ENCODE results near the gene CLSTN2. TPM values are rescaled to one million over a fixed set of nuclear protein-coding genes. Genes with fewer than 3 reads are reported as not detected.
A peak's percentile ranks its signal among the peaks of the same experiment; 100 is the strongest.

Gene CLSTN2
- total and polyA plus RNA-seq, 12 donors: 0.67 to 17.8 (median 5.3) TPM

DNA sequence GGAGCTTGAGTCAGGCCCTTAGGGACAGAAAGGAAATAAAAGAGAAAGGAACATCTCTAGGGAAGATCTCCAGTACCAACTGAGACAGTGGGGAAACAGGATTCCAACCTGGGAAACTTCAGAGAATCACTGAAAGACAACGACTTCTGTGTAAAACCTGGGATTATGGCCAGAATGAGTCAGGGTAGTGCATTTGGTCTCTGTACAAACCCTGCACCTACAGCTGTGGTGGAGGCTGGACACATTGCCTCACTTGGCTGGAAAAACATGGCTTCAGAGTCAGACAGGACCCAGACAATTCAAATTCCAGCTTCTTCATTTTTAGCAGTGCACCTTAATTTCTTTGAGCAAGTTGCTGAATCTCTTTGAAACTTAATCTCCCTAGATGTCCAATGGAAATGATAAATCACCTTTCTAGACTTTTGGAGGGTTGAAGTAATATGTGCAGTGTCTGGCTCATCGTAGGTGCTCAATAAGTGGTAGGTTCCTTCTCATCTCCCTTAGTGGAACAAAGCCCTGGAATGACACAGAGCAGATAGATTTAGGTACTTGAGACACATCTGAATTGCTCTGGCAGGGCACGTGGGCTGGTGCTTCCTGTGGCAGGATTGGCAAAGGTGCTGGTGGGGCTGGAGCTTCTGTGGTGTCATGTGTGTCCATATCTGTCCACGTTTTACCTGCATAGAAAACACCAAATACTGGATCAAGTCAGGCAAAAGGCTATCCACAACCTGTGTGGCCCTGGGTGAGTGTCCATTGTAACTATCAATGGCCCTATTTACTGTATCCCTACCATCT, 6.1 kb upstream of the CLSTN2 start:
- Histone ChIP-seq H3K4me3 (no peak overlapping the region), H3K27ac (no peak overlapping the region), H3K36me3 (replicated peaks in 1 of 2) (no peaks in the 10 kb centered on the region), H3K27me3 (no peaks in the 10 kb centered on the region), H3K4me1 (replicated peaks in 1 of 2) (no peaks in the 10 kb centered on the region), H3K9me3 (replicated peaks in 1 of 3) (no peaks in the 10 kb centered on the region)
- 55 to 85% (median 71%) methylated on average over 2 to 4 of the region's 4 CpGs for WGBS, 4 donors
- no peak for DNase-seq
- intact Hi-C loops (cut with DNase I): no loop called here
- TF ChIP-seq, protein P1, sequence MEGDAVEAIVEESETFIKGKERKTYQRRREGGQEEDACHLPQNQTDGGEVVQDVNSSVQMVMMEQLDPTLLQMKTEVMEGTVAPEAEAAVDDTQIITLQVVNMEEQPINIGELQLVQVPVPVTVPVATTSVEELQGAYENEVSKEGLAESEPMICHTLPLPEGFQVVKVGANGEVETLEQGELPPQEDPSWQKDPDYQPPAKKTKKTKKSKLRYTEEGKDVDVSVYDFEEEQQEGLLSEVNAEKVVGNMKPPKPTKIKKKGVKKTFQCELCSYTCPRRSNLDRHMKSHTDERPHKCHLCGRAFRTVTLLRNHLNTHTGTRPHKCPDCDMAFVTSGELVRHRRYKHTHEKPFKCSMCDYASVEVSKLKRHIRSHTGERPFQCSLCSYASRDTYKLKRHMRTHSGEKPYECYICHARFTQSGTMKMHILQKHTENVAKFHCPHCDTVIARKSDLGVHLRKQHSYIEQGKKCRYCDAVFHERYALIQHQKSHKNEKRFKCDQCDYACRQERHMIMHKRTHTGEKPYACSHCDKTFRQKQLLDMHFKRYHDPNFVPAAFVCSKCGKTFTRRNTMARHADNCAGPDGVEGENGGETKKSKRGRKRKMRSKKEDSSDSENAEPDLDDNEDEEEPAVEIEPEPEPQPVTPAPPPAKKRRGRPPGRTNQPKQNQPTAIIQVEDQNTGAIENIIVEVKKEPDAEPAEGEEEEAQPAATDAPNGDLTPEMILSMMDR (IDR thresholded peaks at IDR 0.05): no peak
- TF ChIP-seq POLR2A (IDR thresholded peaks at IDR 0.05): no peak

DNA sequence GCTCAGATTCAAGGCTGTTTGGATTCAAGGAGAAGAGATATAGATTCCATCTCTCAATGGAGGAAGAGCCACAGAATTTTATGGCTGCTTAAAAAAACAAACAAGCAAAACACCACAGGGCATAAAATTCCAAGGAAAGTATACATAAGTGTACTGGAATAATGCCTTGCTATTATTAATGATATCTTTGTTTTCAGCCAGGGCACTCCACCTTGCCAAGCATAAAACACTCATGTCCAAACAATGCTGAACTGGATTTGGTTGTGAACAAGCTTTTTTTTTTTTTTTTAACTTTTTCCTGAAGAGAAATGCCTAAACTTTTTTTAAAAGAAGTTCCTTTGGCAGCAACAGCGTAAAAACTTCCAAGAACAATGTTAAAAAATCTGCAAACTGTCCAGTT, 4.8 kb upstream of the CLSTN2 start:
- H3K27me3 ChIP-seq: peaks cover 9% of the 10 kb centered on the region
- TF ChIP-seq POLR2A (IDR thresholded peaks at IDR 0.05): no peak
- TF ChIP-seq, protein P1 (IDR thresholded peaks at IDR 0.05): no peak
- H3K4me1 ChIP-seq (replicated peaks in 1 of 2): peaks cover 4 to 7% of the 10 kb centered on the region in 2 donors
- intact Hi-C loops (cut with DNase I): loop anchor here in 1 of 2 donors (10.0 kb wide), 1 partner anchor 805 kb away; no protein-coding TSS in a partner anchor
- H3K36me3 ChIP-seq (replicated peaks in 1 of 2): no peaks in the 10 kb centered on the region
- H3K27ac ChIP-seq: no peak overlapping the region
- no peaks in the 10 kb centered on the region for H3K9me3 ChIP-seq (replicated peaks in 1 of 3)
- WGBS, 4 donors: 43 to 85% (median 56%) methylated on average over 1 of the region's 1 CpG
- no peak overlapping the region for H3K4me3 ChIP-seq
- no peak for DNase-seq

DNA sequence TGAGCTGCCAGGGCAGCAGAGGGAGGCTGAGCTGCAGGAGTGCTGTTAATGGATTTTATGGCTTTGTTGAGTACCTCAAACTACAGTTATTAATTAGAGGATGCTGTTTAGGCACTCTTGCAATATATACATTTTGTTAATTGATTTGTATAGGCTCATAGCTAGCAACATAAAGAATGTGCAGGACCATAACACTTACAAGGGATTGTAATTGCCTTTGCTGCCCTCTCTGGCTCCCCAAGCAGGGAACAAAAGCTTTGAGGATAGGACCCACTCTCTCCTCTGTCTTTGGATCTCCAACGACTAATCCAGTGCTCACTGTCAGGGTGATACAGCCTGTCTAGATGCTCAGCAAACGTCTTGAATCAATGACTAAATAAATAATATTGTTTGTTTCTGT, 1.2 kb upstream of the CLSTN2 start:
- no peak overlapping the region for H3K27ac ChIP-seq

DNA sequence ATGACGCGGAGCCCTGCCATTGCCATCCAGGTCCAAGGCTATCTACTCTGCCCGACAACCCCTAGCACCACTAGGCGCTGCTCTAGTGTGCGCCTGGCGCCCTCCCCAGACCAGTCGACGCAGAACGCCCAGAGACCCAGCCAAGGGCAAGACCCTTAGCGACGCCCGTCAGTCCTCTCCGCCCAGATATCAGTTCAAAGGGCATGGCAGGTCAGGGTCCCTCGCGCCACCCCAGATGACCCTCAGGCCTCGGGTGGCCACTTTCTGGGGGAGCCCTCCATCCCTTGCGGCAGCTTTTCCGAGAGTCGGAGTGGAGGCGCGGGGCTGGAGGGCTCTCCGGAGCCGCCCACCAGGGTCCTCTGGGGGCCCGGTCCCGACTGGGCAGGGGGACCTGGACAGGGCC, 371 bp upstream of the CLSTN2 start:
- 3 to 5% (median 4%) methylated on average over 11 to 25 of the region's 25 CpGs; no CpG with 5 or more reads in 1 of the 4 donors for WGBS, 4 donors
- intact Hi-C loops (cut with DNase I): loop anchor here in 1 of 2 donors (5.0 to 10.0 kb wide), 2 partner anchors 563 to 800 kb away; no protein-coding TSS in a partner anchor
- Histone ChIP-seq H3K27me3 (peaks cover 31% of the 10 kb centered on the region), H3K27ac (peak overlapping the region in 1 of 5 donors; percentile 73), H3K4me3 (peak overlapping the region in 1 of 4 donors; percentile 56), H3K36me3 (replicated peaks in 1 of 2) (no peaks in the 10 kb centered on the region), H3K9me3 (replicated peaks in 1 of 3) (no peaks in the 10 kb centered on the region), H3K4me1 (replicated peaks in 1 of 2) (peaks cover 12 to 20% of the 10 kb centered on the region in 2 donors)
- TF ChIP-seq, protein P1 (IDR thresholded peaks at IDR 0.05): peak in 5 of 6 experiments; percentile 23 to 54 (median 37)
- TF ChIP-seq POLR2A (IDR thresholded peaks at IDR 0.05): no peak
- DNase-seq: peak; percentile 57 to 84 (median 72)

More for the DNA sequence above, 1.2 kb upstream of the CLSTN2 start:
- Histone ChIP-seq H3K4me3 (no peak overlapping the region), H3K9me3 (replicated peaks in 1 of 3) (no peaks in the 10 kb centered on the region), H3K36me3 (replicated peaks in 1 of 2) (no peaks in the 10 kb centered on the region), H3K27me3 (peaks cover 31% of the 10 kb centered on the region), H3K4me1 (replicated peaks in 1 of 2) (peaks cover 12 to 20% of the 10 kb centered on the region in 2 donors)
- TF ChIP-seq, protein P1 (IDR thresholded peaks at IDR 0.05): no peak
- TF ChIP-seq POLR2A (IDR thresholded peaks at IDR 0.05): no peak
- 32 to 42% (median 37%) methylated on average over 2 of the region's 2 CpGs for WGBS, 4 donors
- intact Hi-C loops (cut with DNase I): loop anchor here in 1 of 2 donors (10.0 kb wide), 1 partner anchor 801 kb away; no protein-coding TSS in a partner anchor
- DNase-seq: no peak
